Upper lobe of left lung (tissue), 4 donors: ENCODE measurements around the gene CNTN2.

Experiments used
- CTCF ChIP-seq, 6 experiments: fragments of 450-650 bp in 4 of 6; fragments of 200-600 bp in 2 of 6; sonication (generic) in 2 of 6; IDR thresholded peaks; one replicate each; pipeline ENCODE4 v1.5.1; 2016 to 2019; ENCODE audit warnings: antibody characterized with exemption in 6 of 6
- EP300 ChIP-seq, 4 donors: sonication (generic); formaldehyde crosslinking; IDR thresholded peaks; one replicate each; pipeline ENCODE4 v1.5.1; 2017; ENCODE audit warnings: antibody characterized with exemption in 4 of 4, control low read depth in 2 of 4
- POLR2A ChIP-seq, 4 donors: fragments of 450-650 bp; IDR thresholded peaks; one replicate each; pipeline ENCODE4 v1.5.1; 2016 to 2017; ENCODE audit warnings: antibody characterized with exemption in 4 of 4, mild to moderate bottlenecking in 2 of 4
- POLR2AphosphoS5 ChIP-seq, 2 donors: sonication (generic); formaldehyde crosslinking; IDR thresholded peaks; one replicate each; pipeline ENCODE4 v1.5.1; 2017; ENCODE audit warnings: antibody characterized with exemption in 2 of 2

DNA sequence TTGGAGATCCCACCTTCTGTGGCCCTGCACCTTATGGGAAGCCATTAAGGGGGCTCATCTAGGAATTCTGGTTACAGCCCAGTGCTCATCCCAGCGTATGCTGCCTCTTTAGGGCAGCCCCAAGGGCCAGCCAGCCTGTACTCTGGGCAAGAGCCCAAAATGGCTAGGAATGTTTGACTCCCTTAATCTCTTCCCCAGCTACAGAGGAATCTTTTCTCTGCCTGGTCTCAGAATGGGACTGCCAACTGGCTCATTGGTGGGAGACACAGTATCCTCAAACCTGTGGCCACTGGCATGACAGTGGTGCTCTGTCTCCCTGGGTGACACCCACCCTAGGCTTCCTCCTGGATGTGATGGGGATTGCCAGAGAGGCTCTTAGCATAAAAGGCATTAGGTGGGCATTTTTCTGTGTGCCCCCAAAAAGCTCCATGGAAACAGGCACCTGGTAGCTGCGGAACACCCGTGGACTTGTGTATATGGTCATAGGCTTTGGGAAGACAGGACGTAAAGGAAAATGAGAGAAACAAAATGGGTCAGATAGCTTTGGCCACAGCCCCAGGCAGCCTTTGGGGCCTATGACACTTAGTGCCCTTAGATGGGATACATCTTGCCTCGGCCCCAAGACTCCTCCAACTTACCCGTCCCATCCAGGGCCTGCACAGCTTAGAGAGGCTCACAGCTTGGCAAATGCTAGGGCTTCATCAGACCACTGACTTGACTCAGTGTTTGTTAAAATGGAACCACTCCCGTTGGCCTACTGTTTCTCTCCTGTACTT is 34.3 kb downstream of the CNTN2 start:
- TF ChIP-seq CTCF (IDR thresholded peaks at IDR 0.05): no peak
- no peak for TF ChIP-seq POLR2A (IDR thresholded peaks at IDR 0.05)
- no peak for TF ChIP-seq EP300 (IDR thresholded peaks at IDR 0.05)
- no peak for TF ChIP-seq POLR2AphosphoS5 (IDR thresholded peaks at IDR 0.05)
